Stimulated activated CD8-positive, alpha-beta memory T cell treated with anti-CD3 and anti-CD28 coated beads, Interleukin-7, amount 100 ng/mL, for 24 hours (primary cell): ENCODE measurements around the gene TSPYL4.
"Not testable (repeated sequence)": the region's sequence is repeated elsewhere in the genome, so short reads cannot be mapped to it uniquely, and the experiment has no call there.

Source experiments
- DNase-seq: peaks from one replicate; pipeline ENCODE4 v3.0.0-alpha.2; 2020; ENCODE audit warnings: low read depth

TSPYL4 gene

GRCh38 chr6:116253505-116254296 is at the start of gene TSPYL4:
TSPYL4 (minus strand) TSS chr6:116254075; CDS start chr6:116254008, 67 bp downstream.
- peak; percentile 81 for DNase-seq

- DNase-seq: no peak
Observed at GRCh38 chr6:116301104-116301503, 47.2 kb upstream of the TSPYL4 start.

GRCh38 chr6:116300566-116300965 is 46.7 kb upstream of the TSPYL4 start:
- DNase-seq: no peak

- no peak for DNase-seq
Observed at GRCh38 chr6:116298973-116299372, 45.1 kb upstream of the TSPYL4 start.

GRCh38 chr6:116298273-116298672 is 44.4 kb upstream of the TSPYL4 start:
- no peak for DNase-seq

- DNase-seq: no peak
Observed at GRCh38 chr6:116292553-116292952, 38.7 kb upstream of the TSPYL4 start.

- no peak for DNase-seq
Observed at GRCh38 chr6:116291701-116292396, 38.0 kb upstream of the TSPYL4 start.

- no peak for DNase-seq
Observed at GRCh38 chr6:116290799-116291198, 36.9 kb upstream of the TSPYL4 start.

GRCh38 chr6:116289876-116290275 is 36.0 kb upstream of the TSPYL4 start:
- no peak for DNase-seq

GRCh38 chr6:116287689-116288282 is 33.9 kb upstream of the TSPYL4 start:
- no peak for DNase-seq

GRCh38 chr6:116286773-116287358 is 33.0 kb upstream of the TSPYL4 start:
- DNase-seq: no peak

GRCh38 chr6:116284984-116285383 is 31.1 kb upstream of the TSPYL4 start:
- DNase-seq: not testable (repeated sequence)

- no peak for DNase-seq
Observed at GRCh38 chr6:116283191-116283590, 29.3 kb upstream of the TSPYL4 start.

- no peak for DNase-seq
Observed at GRCh38 chr6:116282698-116283097, 28.8 kb upstream of the TSPYL4 start.

GRCh38 chr6:116280933-116281316 is 27.1 kb upstream of the TSPYL4 start:
- no peak for DNase-seq

GRCh38 chr6:116280161-116280932 is 26.5 kb upstream of the TSPYL4 start:
- no peak for DNase-seq

GRCh38 chr6:116279232-116280160 is 25.6 kb upstream of the TSPYL4 start, which contains the start of gene TSPYL1:
TSPYL1 (minus strand) TSS chr6:116279930; CDS start chr6:116279830, 100 bp downstream.
- DNase-seq: peak; percentile 90

GRCh38 chr6:116278854-116279231 is 25.0 kb upstream of the TSPYL4 start:
- DNase-seq: no peak

- no peak for DNase-seq
Observed at GRCh38 chr6:116278481-116278829, 24.6 kb upstream of the TSPYL4 start.

- no peak for DNase-seq
Observed at GRCh38 chr6:116277124-116277523, 23.2 kb upstream of the TSPYL4 start.
